SK-N-SH (cell line): ENCODE measurements around the gene GSTM2.

Experiments used
- CTCF ChIP-seq: fragments of 200-600 bp; sonication (generic); IDR thresholded peaks from 2 replicates; pipeline ENCODE4 v1.6.1; 2017; ENCODE audit warnings: antibody characterized with exemption, mild to moderate bottlenecking, moderate library complexity
- EP300 ChIP-seq, 2 experiments: IDR thresholded peaks; 2 replicates each; pipeline versions ENCODE4 v1.4.0 to v1.6.1; 2012; ENCODE audit warnings: borderline replicate concordance in 1 of 2, low read depth in 1 of 2, low read length in 1 of 2
- NRF1 ChIP-seq: IDR thresholded peaks from 2 replicates; pipeline ENCODE4 v1.6.1; 2012; ENCODE audit warnings: low read depth, mild to moderate bottlenecking, low read length
- POLR2AphosphoS5 ChIP-seq: IDR thresholded peaks from 2 replicates; pipeline ENCODE4 v1.6.1; 2012; ENCODE audit warnings: low read depth, low read length
- TAF1 ChIP-seq: IDR thresholded peaks from 2 replicates; pipeline ENCODE4 v1.6.1; 2012; ENCODE audit warnings: low read depth, mild to moderate bottlenecking, low read length, moderate library complexity, borderline replicate concordance
- USF2 ChIP-seq: fragments of 150-350 bp; IDR thresholded peaks from 2 replicates; pipeline ENCODE4 v1.6.1; 2017; ENCODE audit warnings: antibody characterized with exemption, low read length, low read depth, borderline replicate concordance
- ZBTB33 ChIP-seq: IDR thresholded peaks from 2 replicates; pipeline ENCODE4 v1.4.0; 2012; ENCODE audit warnings: low read depth, borderline replicate concordance

GRCh38 chr1:109644670-109645069 lies 23.2 kb upstream of the GSTM2 start:
- TF ChIP-seq CTCF: no peak
- no peak for TF ChIP-seq POLR2AphosphoS5
- no peak for TF ChIP-seq ZBTB33
- no peak for TF ChIP-seq TAF1
- TF ChIP-seq EP300 (IDR thresholded peaks at IDR 0.05; ENCODE audit: borderline replicate concordance in 1 of 2, low read depth in 1 of 2, low read length in 1 of 2): no peak
- TF ChIP-seq USF2: no peak
- TF ChIP-seq NRF1: no peak
